GM12878 (cell line): ENCODE data around the gene NTM. TPM values are rescaled to one million over a fixed set of nuclear protein-coding genes. Genes with fewer than 3 reads are reported as not detected.

Source experiments
- ATAC-seq: fragments of 200-7000 bp; cut with Tn5 transposase; 3 replicates; pipeline ENCODE4 v1.9.1; 2020; ENCODE audit warnings: mild to moderate bottlenecking, moderate library complexity
- BruUV-seq: library from RNA; stranded (reverse); fragments of 400-500 nt; replicated peaks from 2 replicates; lab custom pipeline; 2021; lab: Mats Ljungman, UMichigan
- CTCF ChIA-PET: fragments of 300-600 bp; sonication (Branson Sonifier 250); formaldehyde crosslinking; extraction: SDS; loops from one replicate; lab custom pipeline; 2021; ENCODE audit warnings: inconsistent platforms; lab: Yijun Ruan, JAX
- POLR2A ChIA-PET: fragments of 350-600 bp; formaldehyde crosslinking; extraction: SDS; loops from one replicate; lab custom pipeline; 2021; ENCODE audit warnings: inconsistent platforms; lab: Charles Lee
- RAD21 ChIA-PET: fragments of 300-600 bp; sonication (Branson Sonifier 250); formaldehyde crosslinking; loops from one replicate; lab custom pipeline; 2023; ENCODE audit warnings: antibody characterized with exemption; ENCODE audit not compliant: unreplicated experiment; lab: Charles Lee
- SMC1A ChIA-PET: fragments of 300-600 bp; sonication (Branson Sonifier 250); formaldehyde crosslinking; loops from one replicate; lab custom pipeline; 2023; ENCODE audit not compliant: unreplicated experiment, uncharacterized antibody; lab: Charles Lee
- DNase-seq: peaks from one replicate; pipeline ENCODE4 v3.0.0-alpha.2; 2011; ENCODE audit warnings: low read depth, low spot score
- FAIRE-seq: peaks from 3 replicates; lab custom pipeline; 2011; peaks lifted over from hg19 to GRCh38; lab: Jason Lieb, UNC
- H2AFZ ChIP-seq: 2 replicates; pipeline ENCODE4 v1.6.0; 2011; ENCODE audit warnings: low read depth, low read length, control low read depth; ENCODE audit not compliant: control insufficient read depth
- H3K27ac ChIP-seq: 2 replicates; pipeline ENCODE4 v1.5.1; 2011; ENCODE audit warnings: control low read depth; ENCODE audit not compliant: control insufficient read depth, insufficient read depth
- H3K27me3 ChIP-seq, 2 experiments: replicated peaks in 1 of 2; 2 replicates each; pipeline versions ENCODE4 v1.6.0 to v1.6.1; 2011; ENCODE audit warnings: low read length in 1 of 2; ENCODE audit not compliant: control insufficient read depth in 2 of 2, insufficient read depth in 2 of 2
- H3K36me3 ChIP-seq, 2 experiments: 2 replicates each; pipeline ENCODE4 v1.5.1; 2011; ENCODE audit warnings: low read length in 1 of 2; ENCODE audit not compliant: control insufficient read depth in 2 of 2, insufficient read depth in 2 of 2
- H3K4me1 ChIP-seq: 2 replicates; pipeline ENCODE4 v1.6.1; 2011; ENCODE audit warnings: mild to moderate bottlenecking, low read length, moderate library complexity, mixed read lengths; ENCODE audit not compliant: control insufficient read depth, insufficient read depth
- H3K4me2 ChIP-seq: 2 replicates; pipeline ENCODE4 v1.6.0; 2011; ENCODE audit warnings: control low read depth; ENCODE audit not compliant: control insufficient read depth, insufficient read depth
- H3K4me3 ChIP-seq: fragments of 200-600 bp; sonication (generic); 2 replicates; pipeline ENCODE4 v1.5.1; 2016
- H3K79me2 ChIP-seq: 2 replicates; pipeline ENCODE4 v1.6.0; 2011; ENCODE audit warnings: low read length; ENCODE audit not compliant: control insufficient read depth, insufficient read depth
- H3K9ac ChIP-seq: 2 replicates; pipeline ENCODE4 v1.8.0; 2011; ENCODE audit warnings: low read length, control low read depth, mixed read lengths; ENCODE audit not compliant: control insufficient read depth, insufficient read depth
- H3K9me3 ChIP-seq: replicated peaks from 3 replicates; pipeline ENCODE4 v1.5.1; 2011; ENCODE audit warnings: mild to moderate bottlenecking, low read length; ENCODE audit not compliant: control insufficient read depth, insufficient read depth
- H4K20me1 ChIP-seq: 2 replicates; pipeline ENCODE4 v1.6.0; 2011; ENCODE audit not compliant: control insufficient read depth, insufficient read depth
- CTCF ChIP-seq, 3 experiments: IDR thresholded peaks in 2 of 3; conservative IDR thresholded peaks in 1 of 3; 2 replicates each; pipeline ENCODE4 v1.5.1; 2011; ENCODE audit warnings: low read depth in 3 of 3, low read length in 3 of 3, mild to moderate bottlenecking in 3 of 3, control low read depth in 2 of 3, moderate library complexity in 2 of 3, inconsistent platforms in 1 of 3, mixed read lengths in 1 of 3; ENCODE audit not compliant: control insufficient read depth in 2 of 3, insufficient read depth in 1 of 3; ENCODE audit errors: extremely low read depth in 1 of 3
- HDAC2 ChIP-seq: fragments of 200-600 bp; sonication (generic); IDR thresholded peaks from 2 replicates; pipeline ENCODE4 v1.6.1; 2017
- NRF1 ChIP-seq: conservative IDR thresholded peaks from 2 replicates; pipeline ENCODE4 v1.6.1; 2011; ENCODE audit warnings: mild to moderate bottlenecking, low read depth, low read length, improper control_type of control experiment
- RAD21 ChIP-seq: IDR thresholded peaks from 2 replicates; pipeline ENCODE4 v1.6.1; 2011; ENCODE audit warnings: mild to moderate bottlenecking, low read depth, low read length, moderate library complexity; ENCODE audit not compliant: insufficient read depth
- SMC3 ChIP-seq: IDR thresholded peaks from 2 replicates; pipeline ENCODE4 v1.6.1; 2011; ENCODE audit warnings: low read length, improper control_type of control experiment, borderline replicate concordance
- TARDBP ChIP-seq: IDR thresholded peaks from 2 replicates; pipeline ENCODE4 v1.6.1; 2016; ENCODE audit warnings: borderline replicate concordance
- YY1 ChIP-seq: IDR thresholded peaks from 2 replicates; pipeline ENCODE4 v1.6.1; 2011; ENCODE audit warnings: low read depth, mild to moderate bottlenecking, low read length
- WGBS: methylation state at CpG from one replicate; pipeline ENCODE4 v1.1.6; 2016; ENCODE audit warnings: low lambda C conversion rate; ENCODE audit not compliant: insufficient replicate concordance, insufficient coverage; ENCODE audit errors: missing lambda C conversion rate; 5-methylcytosine and 5-hydroxymethylcytosine counted together
- in situ Hi-C: fragments of 300-500 bp; cut with MboI; formaldehyde crosslinking; loops from 9 replicates; pipeline ENCODE4 v1.14.3; 2018; ENCODE audit warnings: mixed read lengths
- intact Hi-C: fragments of 100-400 bp; cut with micrococcal nuclease; formaldehyde crosslinking; loops from one replicate; pipeline ENCODE4 v1.14.2; 2022; ENCODE audit not compliant: unreplicated experiment
- polyA plus RNA-seq, 11 experiments: library from polyadenylated mRNA; depleted of rRNA in 4 of 11; unstranded in 6 of 11; stranded (reverse) in 5 of 11; fragments of >200 nt; fragmentation: Nextera tagmentation in 4 of 11; fragmentation: Illumina TruSeq in 1 of 11; extraction: Ambion mirVana in 4 of 11; extraction: Trizol in 1 of 11; gene quantifications; 1 replicate in 1 of 11; 2 replicates in 10 of 11; pipeline versions ENCODE4 v1.2.1 to v1.2.3, GENCODE V29; 2011 to 2016; ENCODE audit warnings: inconsistent platforms in 2 of 11, missing spikeins in 2 of 11, low read depth in 1 of 11
- total RNA-seq, 4 experiments: library from RNA; depleted of rRNA in 3 of 4; stranded (reverse); fragments of >200 nt in 3 of 4; fragmentation: Illumina TruSeq in 1 of 4; extraction: Trizol in 1 of 4; gene quantifications; 2 replicates each; pipeline versions ENCODE4 v1.2.1 to v1.2.3, GENCODE V29; 2013 to 2021

Gene NTM
- total and polyA plus RNA-seq, 10 of the 15 experiments (the other 5 are each of a cell fraction or from before 2014, with no cell fraction given) = not detected

- H3K9me3 ChIP-seq = no peaks in the 10 kb centered on the region
- H3K27ac ChIP-seq = no peak overlapping the region
- no peak overlapping the region for H3K9ac ChIP-seq
- H3K4me3 ChIP-seq = no peak overlapping the region
- no peak for DNase-seq
- no peaks in the 10 kb centered on the region for H3K27me3 ChIP-seq
- peak; percentile 80 for ATAC-seq
- WGBS = 65% methylated on average over 4 of the region's 4 CpGs
- RAD21 ChIA-PET = interaction anchor here (0.7 to 1.3 kb wide), 4 partner anchors 135 to 160 kb away, joined by 3 to 16 read pairs (median 4); no protein-coding TSS in a partner anchor
- FAIRE-seq = no peak
- no peak overlapping the region for H3K4me2 ChIP-seq
- BruUV-seq = no TSS peak
- no peaks in the 10 kb centered on the region for H4K20me1 ChIP-seq
- no peak overlapping the region for H2AFZ ChIP-seq
- no peaks in the 10 kb centered on the region for H3K79me2 ChIP-seq
- CTCF ChIA-PET = interaction anchor here (0.6 to 3.9 kb wide), 12 partner anchors 13 to 289 kb away, joined by 3 to 82 read pairs (median 3); no protein-coding TSS in a partner anchor
- in situ Hi-C loops (loop anchor here (5.0 kb wide), 1 partner anchor 161 kb away; no protein-coding TSS in a partner anchor), intact Hi-C loops (loop anchor here (1.0 to 2.0 kb wide), 3 partner anchors 114 to 280 kb away; no protein-coding TSS in a partner anchor)
- no peaks in the 10 kb centered on the region for H3K4me1 ChIP-seq
- H3K36me3 ChIP-seq = no peaks in the 10 kb centered on the region
- SMC1A ChIA-PET = interaction anchor here (0.8 to 3.9 kb wide), 11 partner anchors 9 to 375 kb away, joined by 3 to 80 read pairs (median 4); no protein-coding TSS in a partner anchor
- POLR2A ChIA-PET = no interaction called here
- TF ChIP-seq SMC3 (peak; percentile 87), HDAC2 (no peak), RAD21 (peak; percentile 60), YY1 (peak; percentile 94), NRF1 (no peak), CTCF (IDR thresholded peaks at IDR 0.05 in 2 of 3, conservative IDR thresholded peaks at IDR 0.05 in 1 of 3; ENCODE audit: control insufficient read depth in 2 of 3, extremely low read depth in 1 of 3, insufficient read depth in 1 of 3, low read depth in 3 of 3, low read length in 3 of 3) (peak; percentile 51 to 59 (median 52)), TARDBP (no peak)
Measured at GRCh38 chr11:132028380-132029240, 658.2 kb downstream of the NTM start.
